Measurements from ENCODE around the gene SNX4. TPM values are rescaled to one million over a fixed set of nuclear protein-coding genes. Genes with fewer than 3 reads are reported as not detected.
"Not testable (repeated sequence)": the region's sequence is repeated elsewhere in the genome, so short reads cannot be mapped to it uniquely, and the experiment has no call there.

SNX4 gene
- total RNA-seq (2014; rRNA removed; shearing (Covaris generic); ENCODE audit: low replicate concordance): 45.8 and 47.0 TPM in 2 replicates

DNA sequence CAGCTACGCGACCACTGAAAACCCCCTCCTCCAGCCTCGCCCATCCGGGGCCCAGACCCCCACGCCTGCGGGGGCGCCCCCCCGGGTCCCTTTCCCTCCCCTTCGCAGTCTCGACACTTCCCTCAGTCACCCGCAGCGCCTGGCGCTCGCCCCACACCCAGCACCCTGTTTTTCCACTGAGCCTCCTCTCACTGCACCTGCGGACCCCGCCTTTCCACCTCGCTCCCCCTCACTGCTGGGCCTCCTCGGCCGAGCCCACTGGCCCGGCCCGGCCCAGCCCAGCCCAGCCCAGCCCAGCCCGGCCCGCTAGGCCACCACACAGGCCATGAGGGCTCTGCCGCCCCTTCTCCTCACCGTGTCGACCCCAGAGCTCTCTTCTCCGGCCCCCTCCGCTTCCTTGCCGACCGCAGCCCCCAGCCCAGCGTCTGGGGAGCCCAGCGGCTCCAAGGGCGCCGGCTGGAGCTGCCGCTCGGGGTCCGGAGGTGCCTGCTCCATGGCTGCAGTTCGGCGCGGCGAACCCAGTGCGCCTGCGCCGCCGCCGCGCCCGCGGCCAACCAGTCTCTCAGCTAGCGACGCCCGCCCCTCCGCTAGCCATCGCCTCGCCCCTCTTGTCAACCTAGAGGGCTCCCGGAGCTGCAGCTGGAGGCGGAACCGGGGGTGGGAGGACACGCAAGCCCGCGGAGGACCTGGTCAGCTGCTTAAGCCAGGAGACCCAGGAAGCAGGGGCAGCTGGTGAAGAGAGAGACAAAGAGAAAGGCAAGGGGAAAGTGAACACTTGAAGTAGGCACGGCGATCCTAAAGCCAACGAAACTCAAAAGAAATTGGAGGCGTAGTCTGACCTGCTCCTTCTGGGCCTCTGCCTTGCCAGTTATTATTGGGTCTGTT lies at the start of gene SNX4:
Gene SNX4 (minus strand): TSS at position 525 of the 885 bp plus-strand sequence. CDS start 30 bp downstream, at position 495.
- Histone ChIP-seq H3K4me2 (ENCODE audit: low read depth, low read length, poor library complexity, severe bottlenecking) (peak within 1 kb of the TSS; percentile 93), H4K20me1 (ENCODE audit: insufficient read depth, low read depth, low read length) (no peaks in the 10 kb centered on the region), H3K79me2 (ENCODE audit: low read length) (peaks cover 48% of the 10 kb centered on the region), H3K9ac (ENCODE audit: low read length) (peak within 1 kb of the TSS; percentile 91), H3K4me3 (ENCODE audit: low read length) (peak within 1 kb of the TSS; percentile 98), H3K9me2 (replicated peaks; ENCODE audit: insufficient read depth, low read length) (no peaks in the 10 kb centered on the region), H3K36me3 (ENCODE audit: insufficient read depth, low read length) (peaks cover 9% of the 10 kb centered on the region; the same call in 1 of the 2 replicates), H2AFZ (ENCODE audit: low read length) (peak within 1 kb of the TSS; percentile 63), H3K27ac (ENCODE audit: low read length) (peak within 1 kb of the TSS; percentile 32; the same call in 1 of the 2 replicates), H3K9me3 (ENCODE audit: low read length) (no peaks in the 10 kb centered on the region), H3K4me1 (ENCODE audit: low read length) (peaks cover 29% of the 10 kb centered on the region), H3K27me3 (ENCODE audit: low read length) (no peaks in the 10 kb centered on the region)
- peak; percentile 95 for DNase-seq

DNA sequence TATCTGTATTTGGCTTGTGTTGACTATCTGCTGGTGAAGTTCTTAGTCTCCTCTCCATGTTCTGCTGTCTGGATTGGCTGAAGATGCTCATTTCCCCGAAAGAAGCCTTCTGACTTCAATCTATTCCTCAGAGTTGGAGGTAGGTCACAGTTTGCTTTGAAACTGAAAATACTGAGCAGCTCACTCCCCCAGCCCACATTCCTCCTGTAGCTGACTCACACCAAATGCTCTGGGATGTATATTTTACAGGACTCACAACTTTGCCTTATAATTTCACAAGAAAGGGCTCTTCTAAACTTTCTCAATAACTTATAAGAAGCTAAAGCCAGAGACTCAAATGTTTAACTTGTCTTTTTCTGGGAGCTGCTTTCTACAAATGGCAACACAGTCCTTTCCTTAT lies 36.3 kb upstream of the SNX4 start:
- no peak overlapping the region for H3K9ac ChIP-seq (ENCODE audit: low read length)
- peaks cover 4% of the 10 kb centered on the region; the same call in 1 of the 2 replicates for H3K79me2 ChIP-seq (ENCODE audit: low read length)
- H3K4me1 ChIP-seq (ENCODE audit: low read length): no peaks in the 10 kb centered on the region
- no peak overlapping the region for H3K4me3 ChIP-seq (ENCODE audit: low read length)
- no peaks in the 10 kb centered on the region for H3K9me2 ChIP-seq (replicated peaks; ENCODE audit: insufficient read depth, low read length)
- H3K4me2 ChIP-seq (ENCODE audit: low read depth, low read length, poor library complexity, severe bottlenecking): no peak overlapping the region
- DNase-seq: no peak
- no peak overlapping the region for H2AFZ ChIP-seq (ENCODE audit: low read length)
- H4K20me1 ChIP-seq (ENCODE audit: insufficient read depth, low read depth, low read length): no peaks in the 10 kb centered on the region
- no peak overlapping the region for H3K27ac ChIP-seq (ENCODE audit: low read length)
- H3K9me3 ChIP-seq (ENCODE audit: low read length): no peaks in the 10 kb centered on the region
- no peaks in the 10 kb centered on the region for H3K27me3 ChIP-seq (ENCODE audit: low read length)
- H3K36me3 ChIP-seq (ENCODE audit: insufficient read depth, low read length): peaks cover 22% of the 10 kb centered on the region; the same call in 1 of the 2 replicates

DNA sequence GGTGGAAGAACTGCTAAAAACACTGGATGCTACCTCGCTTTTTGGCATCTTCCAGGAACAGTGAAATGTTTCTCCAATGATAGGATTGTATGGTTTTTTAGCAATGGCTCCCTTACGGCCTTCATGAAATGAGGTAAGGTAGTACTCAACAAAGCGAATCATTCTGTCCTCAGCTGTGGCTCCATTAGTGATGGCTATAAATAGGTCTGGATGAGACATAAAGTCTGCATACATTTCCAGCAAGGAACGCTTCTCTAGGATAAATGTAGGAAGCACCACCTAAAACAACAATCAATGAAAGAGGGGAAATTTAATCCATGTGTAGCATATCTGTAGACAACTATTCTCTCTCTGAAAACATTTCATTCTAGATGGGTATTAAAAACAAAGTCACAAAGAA lies 32.4 kb upstream of the SNX4 start:
- peaks cover 14% of the 10 kb centered on the region; the same call in 1 of the 2 replicates for H3K36me3 ChIP-seq (ENCODE audit: insufficient read depth, low read length)
- H3K27ac ChIP-seq (ENCODE audit: low read length): no peak overlapping the region
- no peaks in the 10 kb centered on the region for H3K4me1 ChIP-seq (ENCODE audit: low read length)
- no peaks in the 10 kb centered on the region for H4K20me1 ChIP-seq (ENCODE audit: insufficient read depth, low read depth, low read length)
- H3K27me3 ChIP-seq (ENCODE audit: low read length): no peaks in the 10 kb centered on the region
- no peak overlapping the region for H3K4me2 ChIP-seq (ENCODE audit: low read depth, low read length, poor library complexity, severe bottlenecking)
- no peak overlapping the region for H2AFZ ChIP-seq (ENCODE audit: low read length)
- no peaks in the 10 kb centered on the region for H3K9me3 ChIP-seq (ENCODE audit: low read length)
- no peak overlapping the region for H3K9ac ChIP-seq (ENCODE audit: low read length)
- no peak overlapping the region for H3K4me3 ChIP-seq (ENCODE audit: low read length)
- 0 out of 2 replicates have a peak, but pooled peaks cover 4% of the 10 kb centered on the region for H3K79me2 ChIP-seq (ENCODE audit: low read length)
- H3K9me2 ChIP-seq (replicated peaks; ENCODE audit: insufficient read depth, low read length): no peaks in the 10 kb centered on the region
- DNase-seq: no peak

DNA sequence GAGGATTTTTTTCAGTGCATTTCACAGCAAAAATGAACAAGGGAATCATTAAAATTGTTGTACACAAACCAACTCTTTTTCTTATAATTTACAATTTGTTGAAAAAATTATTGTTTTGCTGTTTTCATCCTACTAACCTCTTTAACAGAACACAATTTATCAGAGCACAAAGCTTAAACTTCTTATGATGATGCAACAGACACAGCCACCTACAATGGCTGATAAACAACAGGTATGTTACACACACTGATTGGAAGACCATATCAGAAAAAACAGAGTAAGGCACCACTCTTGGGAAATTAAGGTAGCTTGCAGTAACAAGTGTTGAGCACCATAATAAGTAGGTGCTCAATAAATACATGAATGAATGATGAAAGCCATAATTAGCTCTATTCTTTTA lies 8.9 kb upstream of the SNX4 start:
- Histone ChIP-seq H3K27me3 (ENCODE audit: low read length) (no peaks in the 10 kb centered on the region), H3K9me2 (replicated peaks; ENCODE audit: insufficient read depth, low read length) (no peaks in the 10 kb centered on the region), H3K4me2 (ENCODE audit: low read depth, low read length, poor library complexity, severe bottlenecking) (no peak overlapping the region), H3K36me3 (ENCODE audit: insufficient read depth, low read length) (peaks cover 23% of the 10 kb centered on the region; the same call in 1 of the 2 replicates), H2AFZ (ENCODE audit: low read length) (no peak overlapping the region), H4K20me1 (ENCODE audit: insufficient read depth, low read depth, low read length) (no peaks in the 10 kb centered on the region), H3K9ac (ENCODE audit: low read length) (no peak overlapping the region), H3K4me1 (ENCODE audit: low read length) (no peaks in the 10 kb centered on the region), H3K9me3 (ENCODE audit: low read length) (no peaks in the 10 kb centered on the region), H3K4me3 (ENCODE audit: low read length) (no peak overlapping the region), H3K27ac (ENCODE audit: low read length) (no peak overlapping the region), H3K79me2 (ENCODE audit: low read length) (no peaks in the 10 kb centered on the region)
- DNase-seq: no peak

DNA sequence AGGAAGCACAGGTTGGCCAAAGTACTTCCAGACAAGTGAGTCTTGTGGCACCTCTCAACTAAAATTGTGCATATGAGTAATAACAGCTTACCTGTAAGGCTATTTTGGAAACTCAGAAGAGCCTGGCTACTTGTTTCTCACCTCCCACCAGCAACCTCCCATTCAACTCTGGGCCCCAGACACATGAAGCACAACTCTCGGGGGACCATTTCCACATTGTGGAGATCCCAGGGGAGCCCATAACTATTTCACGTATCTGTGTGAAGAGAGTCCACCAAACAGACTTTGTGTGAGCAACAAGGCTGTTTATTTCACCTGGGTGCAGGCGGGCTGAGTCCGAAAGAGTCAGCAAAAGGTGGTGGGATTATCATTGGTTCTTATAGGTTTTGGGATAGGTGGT lies 5.2 kb upstream of the SNX4 start:
- H3K79me2 ChIP-seq (ENCODE audit: low read length): no peaks in the 10 kb centered on the region; the same call in 1 of the 2 replicates
- no peaks in the 10 kb centered on the region for H4K20me1 ChIP-seq (ENCODE audit: insufficient read depth, low read depth, low read length)
- no peak overlapping the region for H3K4me2 ChIP-seq (ENCODE audit: low read depth, low read length, poor library complexity, severe bottlenecking)
- no peak for DNase-seq
- H3K27me3 ChIP-seq (ENCODE audit: low read length): no peaks in the 10 kb centered on the region
- H3K9me3 ChIP-seq (ENCODE audit: low read length): no peaks in the 10 kb centered on the region
- H3K27ac ChIP-seq (ENCODE audit: low read length): no peak overlapping the region
- H2AFZ ChIP-seq (ENCODE audit: low read length): no peak overlapping the region
- no peak overlapping the region for H3K4me3 ChIP-seq (ENCODE audit: low read length)
- H3K9me2 ChIP-seq (replicated peaks; ENCODE audit: insufficient read depth, low read length): no peaks in the 10 kb centered on the region
- peaks cover 15% of the 10 kb centered on the region; the same call in 1 of the 2 replicates for H3K36me3 ChIP-seq (ENCODE audit: insufficient read depth, low read length)
- H3K9ac ChIP-seq (ENCODE audit: low read length): no peak overlapping the region
- peaks cover 5% of the 10 kb centered on the region for H3K4me1 ChIP-seq (ENCODE audit: low read length)

DNA sequence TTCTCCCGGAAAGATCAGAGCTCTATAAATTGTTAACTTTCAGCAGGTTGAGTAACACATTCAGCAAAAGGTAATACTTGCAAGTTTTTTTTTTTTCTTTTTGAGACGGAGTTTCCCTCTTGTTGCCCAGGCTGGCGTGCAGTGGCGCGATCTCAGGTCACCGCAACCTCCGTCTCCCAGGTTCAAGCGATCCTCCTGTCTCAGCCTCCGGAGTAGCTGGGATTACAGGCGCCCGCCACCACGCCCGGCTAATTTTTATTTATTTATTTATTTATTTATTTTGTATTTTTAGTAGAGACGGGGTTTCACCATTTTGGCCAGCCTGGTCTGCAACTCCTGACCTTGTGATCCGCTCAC lies 539 bp upstream of the SNX4 start:
- Histone ChIP-seq H3K4me2 (ENCODE audit: low read depth, low read length, poor library complexity, severe bottlenecking) (peak overlapping the region; percentile 93), H3K79me2 (ENCODE audit: low read length) (peaks cover 45% of the 10 kb centered on the region), H3K9ac (ENCODE audit: low read length) (peak overlapping the region; percentile 91), H3K4me1 (ENCODE audit: low read length) (peaks cover 29% of the 10 kb centered on the region), H3K4me3 (ENCODE audit: low read length) (peak overlapping the region; percentile 98), H2AFZ (ENCODE audit: low read length) (peak overlapping the region; percentile 63)
- H3K9me2 ChIP-seq (replicated peaks; ENCODE audit: insufficient read depth, low read length); H3K27ac ChIP-seq (ENCODE audit: low read length); H3K9me3 ChIP-seq (ENCODE audit: low read length); H3K27me3 ChIP-seq (ENCODE audit: low read length); H3K36me3 ChIP-seq (ENCODE audit: insufficient read depth, low read length); DNase-seq; H4K20me1 ChIP-seq (ENCODE audit: insufficient read depth, low read depth, low read length): not testable (repeated sequence)

DNA sequence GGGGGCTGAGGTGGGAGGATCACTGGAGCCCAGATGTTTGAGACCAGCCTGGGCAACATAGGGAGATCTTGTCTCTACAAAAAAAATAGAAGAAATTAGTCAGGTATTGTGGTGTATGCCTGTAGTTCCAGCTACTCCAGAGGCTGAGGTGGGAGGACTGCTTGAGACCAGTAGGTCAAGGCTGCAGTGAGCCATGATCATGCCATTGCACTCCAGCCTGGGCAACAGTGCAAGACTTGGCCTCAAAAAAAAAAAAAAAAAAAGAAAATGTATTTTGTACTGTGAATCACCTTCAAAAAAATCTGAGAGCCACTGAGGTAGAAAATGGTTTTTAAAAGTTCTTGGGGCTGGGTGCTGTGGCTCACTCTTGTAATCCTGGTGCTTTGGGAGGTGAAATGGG lies 4.6 kb downstream of the SNX4 start:
- Histone ChIP-seq H3K4me1 (ENCODE audit: low read length) (peaks cover 30% of the 10 kb centered on the region), H2AFZ (ENCODE audit: low read length) (no peak overlapping the region), H3K27me3 (ENCODE audit: low read length) (no peaks in the 10 kb centered on the region), H3K9me2 (replicated peaks; ENCODE audit: insufficient read depth, low read length) (no peaks in the 10 kb centered on the region), H3K9ac (ENCODE audit: low read length) (no peak overlapping the region), H3K27ac (ENCODE audit: low read length) (no peak overlapping the region), H3K79me2 (ENCODE audit: low read length) (peaks cover 91% of the 10 kb centered on the region), H3K36me3 (ENCODE audit: insufficient read depth, low read length) (peaks cover 29% of the 10 kb centered on the region), H4K20me1 (ENCODE audit: insufficient read depth, low read depth, low read length) (no peaks in the 10 kb centered on the region), H3K4me2 (ENCODE audit: low read depth, low read length, poor library complexity, severe bottlenecking) (no peak overlapping the region), H3K9me3 (ENCODE audit: low read length) (0 out of 2 replicates have a peak, but pooled peaks cover 3% of the 10 kb centered on the region), H3K4me3 (ENCODE audit: low read length) (no peak overlapping the region)
- no peak for DNase-seq

DNA sequence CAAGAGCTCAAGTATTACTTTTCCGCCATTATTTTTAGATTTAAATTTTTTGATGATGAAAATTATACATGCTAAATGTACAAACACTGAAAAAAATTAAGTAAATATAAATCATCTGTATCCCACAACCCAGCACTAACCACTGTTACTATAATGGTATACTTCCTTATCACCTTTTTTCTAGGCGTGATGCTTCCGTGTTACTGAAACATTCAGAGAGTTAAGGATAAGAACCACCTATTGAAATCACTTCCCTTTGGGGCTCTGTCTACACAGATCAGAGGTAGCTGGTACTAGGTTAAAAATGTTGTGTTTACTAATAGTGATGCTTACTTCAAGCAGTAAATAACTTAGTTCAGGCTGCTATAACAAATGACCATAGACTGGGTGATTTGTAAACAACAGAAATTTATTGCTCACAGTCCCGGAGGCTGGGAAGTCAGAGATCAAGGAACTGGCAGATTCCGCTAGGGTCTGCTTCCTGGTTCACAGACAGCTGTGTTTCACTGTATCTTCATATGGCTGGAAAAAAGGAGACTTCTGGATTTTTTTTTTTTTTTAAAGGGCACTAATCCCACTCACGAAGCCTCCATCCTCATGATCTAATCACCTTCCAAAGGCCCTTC lies 6.4 kb downstream of the SNX4 start:
- Histone ChIP-seq H3K4me2 (ENCODE audit: low read depth, low read length, poor library complexity, severe bottlenecking) (no peak overlapping the region), H3K27ac (ENCODE audit: low read length) (no peak overlapping the region), H3K4me1 (ENCODE audit: low read length) (peaks cover 23% of the 10 kb centered on the region), H4K20me1 (ENCODE audit: insufficient read depth, low read depth, low read length) (no peaks in the 10 kb centered on the region), H2AFZ (ENCODE audit: low read length) (no peak overlapping the region), H3K79me2 (ENCODE audit: low read length) (peaks cover 93% of the 10 kb centered on the region), H3K9me3 (ENCODE audit: low read length) (peaks cover 11% of the 10 kb centered on the region), H3K9ac (ENCODE audit: low read length) (no peak overlapping the region), H3K36me3 (ENCODE audit: insufficient read depth, low read length) (peaks cover 37% of the 10 kb centered on the region), H3K4me3 (ENCODE audit: low read length) (no peak overlapping the region), H3K9me2 (replicated peaks; ENCODE audit: insufficient read depth, low read length) (no peaks in the 10 kb centered on the region), H3K27me3 (ENCODE audit: low read length) (no peaks in the 10 kb centered on the region)
- DNase-seq: no peak
